H1 (cell line): ENCODE results near the gene SLC39A11. TPM values are rescaled to one million over a fixed set of nuclear protein-coding genes. Genes with fewer than 3 reads are reported as not detected.

Experiments
- CTCF ChIA-PET: fragments of 300-600 bp; sonication (Branson Sonifier 250); formaldehyde crosslinking; loops from one replicate; lab custom pipeline; 2021; ENCODE audit not compliant: partially characterized antibody; lab: Charles Lee
- POLR2A ChIA-PET: fragments of 300-600 bp; sonication (Branson Sonifier 250); formaldehyde crosslinking; loops from one replicate; lab custom pipeline; 2021; ENCODE audit warnings: inconsistent platforms; ENCODE audit not compliant: partially characterized antibody; lab: Charles Lee
- DNase-seq, 2 experiments: peaks; one replicate each; pipeline versions ENCODE4 v3.0.0 to v3.0.0-alpha.2; 2010 to 2022; ENCODE audit warnings: low spot score in 2 of 2, low read depth in 1 of 2, mixed read lengths in 1 of 2
- FAIRE-seq: peaks from 2 replicates; lab custom pipeline; 2011; peaks lifted over from hg19 to GRCh38; lab: Jason Lieb, UNC
- H2AFZ ChIP-seq: 2 replicates; pipeline ENCODE4 v1.8.1; 2012; ENCODE audit warnings: low read length, inconsistent platforms
- H2AK5ac ChIP-seq: 2 replicates; pipeline ENCODE4 v1.6.1; 2013; ENCODE audit warnings: low read depth, low read length
- H2BK120ac ChIP-seq: replicated peaks from 2 replicates; pipeline ENCODE3; 2013; ENCODE audit warnings: low read depth, low read length, inconsistent platforms
- H2BK12ac ChIP-seq: 2 replicates; pipeline ENCODE4 v1.6.1; 2013; ENCODE audit warnings: low read depth, low read length
- H2BK15ac ChIP-seq: 2 replicates; pipeline ENCODE4 v1.6.1; 2013; ENCODE audit warnings: low read length
- H2BK20ac ChIP-seq: 2 replicates; pipeline ENCODE4 v1.6.1; 2013; ENCODE audit warnings: low read length
- H2BK5ac ChIP-seq: 2 replicates; pipeline ENCODE4 v1.6.1; 2013; ENCODE audit warnings: low read depth, low read length
- H3K14ac ChIP-seq: 2 replicates; pipeline ENCODE4 v1.6.1; 2013; ENCODE audit warnings: inconsistent platforms; ENCODE audit not compliant: insufficient read length
- H3K18ac ChIP-seq: 2 replicates; pipeline ENCODE4 v1.6.1; 2013; ENCODE audit warnings: low read length; ENCODE audit errors: extremely low read depth
- H3K23ac ChIP-seq: 2 replicates; pipeline ENCODE4 v1.6.1; 2013; ENCODE audit warnings: inconsistent platforms; ENCODE audit not compliant: insufficient read length
- H3K23me2 ChIP-seq: 2 replicates; pipeline ENCODE4 v1.6.1; 2013; ENCODE audit warnings: low read depth, low read length
- H3K27ac ChIP-seq: 2 replicates; pipeline ENCODE4 v1.6.1; 2011; ENCODE audit warnings: low read depth, low read length, inconsistent platforms
- H3K27me3 ChIP-seq, 4 experiments: replicated peaks in 1 of 4; 1 replicate in 1 of 4; 2 replicates in 3 of 4; pipeline versions ENCODE4 v1.6.1 to v1.8.1; 2011 to 2013; ENCODE audit warnings: low read length in 3 of 4, mild to moderate bottlenecking in 3 of 4, inconsistent platforms in 2 of 4, mixed read lengths in 2 of 4, moderate library complexity in 1 of 4; ENCODE audit not compliant: control insufficient read depth in 3 of 4, insufficient read depth in 3 of 4; ENCODE audit errors: extremely low read depth in 1 of 4
- H3K36me3 ChIP-seq, 4 experiments: 2 replicates each; pipeline versions ENCODE4 v1.6.1 to v1.8.1; 2011 to 2013; ENCODE audit warnings: mild to moderate bottlenecking in 4 of 4, low read length in 3 of 4, moderate library complexity in 2 of 4, control low read depth in 1 of 4, inconsistent platforms in 1 of 4; ENCODE audit not compliant: insufficient read depth in 4 of 4, control insufficient read depth in 2 of 4
- H3K4ac ChIP-seq: replicated peaks from 2 replicates; pipeline ENCODE3; 2013; ENCODE audit warnings: low read length, low read depth, mixed read lengths, inconsistent platforms; ENCODE audit not compliant: insufficient read length
- H3K4me1 ChIP-seq, 4 experiments: replicated peaks in 1 of 4; 1 replicate in 1 of 4; 2 replicates in 3 of 4; pipeline versions ENCODE4 v1.6.1 to v1.8.1; 2011 to 2013; ENCODE audit warnings: low read length in 3 of 4, inconsistent platforms in 2 of 4, mixed read lengths in 1 of 4; ENCODE audit not compliant: insufficient read depth in 4 of 4, control insufficient read depth in 3 of 4
- H3K4me2 ChIP-seq, 2 experiments: 2 replicates each; pipeline versions ENCODE4 v1.6.1 to v1.8.1; 2011 to 2013; ENCODE audit warnings: low read depth in 2 of 2, low read length in 2 of 2, control low read depth in 1 of 2, inconsistent platforms in 1 of 2, mild to moderate bottlenecking in 1 of 2; ENCODE audit not compliant: insufficient read depth in 1 of 2
- H3K4me3 ChIP-seq, 4 experiments: fragments of 200-600, 300-600 bp in 1 of 4; sonication (generic), shearing (Covaris generic), sonication (Bioruptor Twin) in 1 of 4; 2 replicates each; pipeline versions ENCODE4 v1.5.1 to v1.8.1; 2011 to 2016; ENCODE audit warnings: low read length in 4 of 4, low read depth in 3 of 4, control low read depth in 2 of 4, inconsistent platforms in 2 of 4, mild to moderate bottlenecking in 2 of 4, mixed read lengths in 1 of 4, moderate library complexity in 1 of 4; ENCODE audit not compliant: insufficient read depth in 2 of 4; ENCODE audit errors: extremely low read depth in 1 of 4
- H3K56ac ChIP-seq: replicated peaks from 2 replicates; pipeline ENCODE3; 2013; ENCODE audit warnings: low read depth, mild to moderate bottlenecking, mixed read lengths, low read length, inconsistent platforms; ENCODE audit not compliant: insufficient read length
- H3K79me1 ChIP-seq: 2 replicates; pipeline ENCODE4 v1.6.1; 2013; ENCODE audit warnings: low read depth, low read length, control low read depth
- H3K79me2 ChIP-seq, 2 experiments: 2 replicates each; pipeline versions ENCODE4 v1.6.1 to v1.8.1; 2012 to 2013; ENCODE audit warnings: low read length in 2 of 2, mild to moderate bottlenecking in 2 of 2, inconsistent platforms in 1 of 2; ENCODE audit not compliant: insufficient read depth in 2 of 2, control insufficient read depth in 1 of 2
- H3K9ac ChIP-seq, 4 experiments: replicated peaks in 1 of 4; 1 replicate in 1 of 4; 2 replicates in 3 of 4; pipeline versions ENCODE4 v1.6.1 to v1.8.1; 2011 to 2013; ENCODE audit warnings: low read depth in 3 of 4, low read length in 3 of 4, control low read depth in 2 of 4, mild to moderate bottlenecking in 2 of 4, moderate library complexity in 2 of 4, inconsistent platforms in 1 of 4; ENCODE audit errors: extremely low read depth in 1 of 4
- H3K9me3 ChIP-seq, 2 experiments: 2 replicates each; pipeline versions ENCODE4 v1.6.1 to v1.8.1; 2012 to 2013; ENCODE audit warnings: mild to moderate bottlenecking in 2 of 2, moderate library complexity in 2 of 2, control low read depth in 1 of 2, inconsistent platforms in 1 of 2, low read depth in 1 of 2, low read length in 1 of 2, mixed read lengths in 1 of 2; ENCODE audit not compliant: insufficient read depth in 2 of 2
- H4K20me1 ChIP-seq, 2 experiments: replicated peaks in 1 of 2; 2 replicates each; pipeline versions ENCODE3 to v1.8.1; 2011 to 2013; ENCODE audit warnings: inconsistent platforms in 2 of 2, low read length in 2 of 2, mild to moderate bottlenecking in 1 of 2; ENCODE audit not compliant: insufficient read depth in 2 of 2, control insufficient read depth in 1 of 2
- H4K5ac ChIP-seq: 2 replicates; pipeline ENCODE4 v1.6.1; 2013; ENCODE audit warnings: low read length, low read depth, mixed read lengths, inconsistent platforms; ENCODE audit not compliant: insufficient read length
- H4K8ac ChIP-seq: 2 replicates; pipeline ENCODE4 v1.8.0; 2013; ENCODE audit warnings: mild to moderate bottlenecking, moderate library complexity, low read length, inconsistent platforms; ENCODE audit not compliant: insufficient read depth; ENCODE audit errors: extremely low read depth
- H4K91ac ChIP-seq: replicated peaks from 2 replicates; pipeline ENCODE3; 2013; ENCODE audit warnings: low read length, mixed read lengths, inconsistent platforms; ENCODE audit not compliant: insufficient read length
- ASH2L ChIP-seq: fragments of 200-600, 300-600 bp; sonication (generic); IDR thresholded peaks from one replicate; pipeline ENCODE4 v1.7.1; 2017; ENCODE audit warnings: low read length
- ATF2 ChIP-seq: IDR thresholded peaks from 2 replicates; pipeline ENCODE4 v1.6.1; 2012; ENCODE audit warnings: low read length, inconsistent platforms
- BCL11A ChIP-seq, 2 experiments: IDR thresholded peaks; one replicate each; pipeline ENCODE4 v1.6.1; 2011; ENCODE audit warnings: low read depth in 2 of 2, low read length in 2 of 2, mild to moderate bottlenecking in 2 of 2
- BRCA1 ChIP-seq: IDR thresholded peaks from 2 replicates; pipeline ENCODE4 v1.6.1; 2012; ENCODE audit warnings: low read depth, low read length, improper control_type of control experiment
- FOSL1 ChIP-seq: IDR thresholded peaks from 2 replicates; pipeline ENCODE4 v1.6.1; 2011; ENCODE audit warnings: mild to moderate bottlenecking, low read depth, low read length, moderate library complexity; ENCODE audit not compliant: insufficient read depth
- RBBP5 ChIP-seq: IDR thresholded peaks from 2 replicates; pipeline ENCODE4 v1.7.1; 2012; ENCODE audit warnings: low read depth, mild to moderate bottlenecking, inconsistent platforms, low read length, moderate library complexity, borderline replicate concordance
- RXRA ChIP-seq: IDR thresholded peaks from 2 replicates; pipeline ENCODE4 v1.6.1; 2011; ENCODE audit warnings: low read depth, mild to moderate bottlenecking, low read length, moderate library complexity; ENCODE audit not compliant: insufficient read depth
- SAP30 ChIP-seq: fragments of 300-600 bp; sonication (generic); IDR thresholded peaks from 2 replicates; pipeline ENCODE4 v1.7.1; 2012; ENCODE audit warnings: low read length, moderate library complexity, mild to moderate bottlenecking, inconsistent platforms; ENCODE audit not compliant: insufficient read depth, insufficient replicate concordance
- USF2 ChIP-seq: IDR thresholded peaks from 2 replicates; pipeline ENCODE4 v1.6.1; 2011; ENCODE audit warnings: low read length, improper control_type of control experiment
- WGBS, 2 experiments: shearing (Covaris generic) in 1 of 2; methylation state at CpG; one replicate each; pipeline versions ENCODE4 v1.1.6 to v1.1.7; 2013 to 2015; ENCODE audit warnings: low lambda C conversion rate in 2 of 2, mixed read lengths in 2 of 2, inconsistent platforms in 1 of 2, low coverage in 1 of 2, missing lambda C conversion rate in 1 of 2; ENCODE audit not compliant: insufficient replicate concordance in 2 of 2, insufficient coverage in 1 of 2, insufficient read length in 1 of 2; ENCODE audit errors: extremely low coverage in 1 of 2, missing lambda C conversion rate in 1 of 2; 5-methylcytosine and 5-hydroxymethylcytosine counted together
- polyA plus RNA-seq, 7 experiments: library from polyadenylated mRNA; depleted of rRNA in 3 of 7; stranded (reverse) in 5 of 7; unstranded in 2 of 7; fragments of >200 nt in 5 of 7; fragments of 200-250 nt in 2 of 7; gene quantifications; 1 replicate in 5 of 7; 2 replicates in 1 of 7; 4 replicates in 1 of 7; pipeline versions ENCODE4 v1.2.1 to v1.2.3, GENCODE V29; 2011 to 2013; ENCODE audit warnings: missing spikeins in 2 of 7, mixed read lengths in 2 of 7
- total RNA-seq: library from RNA; stranded (reverse); fragmentation: NEBNext Ultra II Directional; extraction: Animal tissue kit (Norgen Biotek cat#: 25700); gene quantifications from 2 replicates; pipeline ENCODE4 v1.2.1, GENCODE V29; 2021

Gene SLC39A11
- total and polyA plus RNA-seq, 2 of the 8 experiments (the other 6 are each of a cell fraction or from before 2014, with no cell fraction given), result 12.2 to 19.6 TPM

DNA sequence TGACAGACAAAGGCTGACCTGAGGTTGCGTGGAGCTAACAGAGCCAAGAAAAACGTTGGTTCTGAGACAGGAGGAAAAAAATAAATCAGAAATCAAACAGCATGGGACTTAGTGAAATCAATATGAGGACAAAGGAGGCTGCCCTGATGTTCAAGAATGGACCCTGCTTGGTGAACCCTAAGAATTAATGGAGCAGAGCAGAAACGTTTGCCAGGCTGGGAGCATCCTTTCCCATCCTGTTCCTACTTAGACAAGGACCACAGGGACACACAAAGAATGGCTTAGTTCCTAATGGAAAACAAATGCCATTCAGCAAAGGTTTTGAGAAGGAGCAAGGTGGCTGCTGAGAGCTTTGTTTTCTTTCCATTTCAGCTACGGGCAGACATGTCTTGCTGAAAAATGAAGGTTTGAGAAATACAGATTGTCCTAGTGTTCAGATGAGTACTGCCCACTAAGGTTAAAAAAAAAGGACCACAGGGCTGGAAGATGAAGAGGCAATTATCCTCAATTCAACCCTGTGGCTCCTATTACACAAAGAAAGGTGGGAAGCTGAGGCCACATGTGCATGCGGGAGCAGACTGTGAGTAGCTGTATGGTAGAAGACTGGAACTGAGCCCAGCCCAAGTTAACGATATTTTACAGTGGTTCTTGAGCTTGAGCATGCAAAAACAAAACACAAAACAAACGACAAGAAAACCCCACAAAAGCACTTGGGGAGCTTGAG lies 230.1 kb downstream of the SLC39A11 start:
- Histone ChIP-seq H4K20me1 (no peaks in the 10 kb centered on the region), H2BK5ac (no peak overlapping the region), H3K56ac (no peak overlapping the region), H3K18ac (no peak overlapping the region), H4K91ac (no peak overlapping the region), H2AK5ac (no peak overlapping the region), H2BK120ac (no peak overlapping the region), H3K9me3 (peaks cover 0 to 9% of the 10 kb centered on the region in 2 experiments; a peak in 2 of 4 replicates), H4K5ac (no peak overlapping the region), H3K4me2 (no peak overlapping the region), H3K9ac (no peak overlapping the region), H3K14ac (no peak overlapping the region), H3K79me1 (no peaks in the 10 kb centered on the region), H4K8ac (no peak overlapping the region), H3K4ac (no peak overlapping the region), H3K23me2 (no peaks in the 10 kb centered on the region), H2BK12ac (0 out of 2 replicates have a peak overlapping the region, but pooled peaks have one; percentile 27), H2BK20ac (no peak overlapping the region), H3K4me3 (no peak overlapping the region), H3K27ac (no peak overlapping the region), H3K27me3 (no peaks in the 10 kb centered on the region), H3K79me2 (no peaks in the 10 kb centered on the region), H3K4me1 (no peaks in the 10 kb centered on the region), H2BK15ac (no peak overlapping the region), H3K23ac (no peak overlapping the region), H3K36me3 (no peaks in the 10 kb centered on the region), H2AFZ (no peak overlapping the region)
- WGBS, 2 experiments, result 85% methylated on average over 7 of the region's 7 CpGs; no CpG with 5 or more reads in 1 of the 2 experiments
- DNase-seq (no peak), FAIRE-seq (no peak)
- CTCF ChIA-PET, result interaction anchor here (1.3 kb wide), 1 partner anchor 302 kb away, joined by 5 read pairs; the partner anchor contains the start of gene SSTR2
- POLR2A ChIA-PET, result no interaction called here
- TF ChIP-seq USF2 (no peak), RXRA (no peak), BCL11A (IDR thresholded peaks at IDR 0.05; ENCODE audit: low read depth in 2 of 2, low read length in 2 of 2) (no peak), RBBP5 (no peak), SAP30 (no peak), ASH2L (no peak), BRCA1 (no peak), FOSL1 (no peak), ATF2 (no peak)
